Stimulated activated CD4-positive, alpha-beta T cell treated with anti-CD3 and anti-CD28 coated beads, Interleukin-4, amount 100 ng/mL, for 24 hours (primary cell): ENCODE results near the gene TGM1.

Experiments
- DNase-seq: peaks from one replicate; pipeline ENCODE4 v3.0.0-alpha.2; 2020

Gene TGM1

GRCh38 chr14:24291446-24292117 is 28.6 kb upstream of the TGM1 start:
- no peak for DNase-seq

GRCh38 chr14:24290746-24291145 is 27.8 kb upstream of the TGM1 start:
- no peak for DNase-seq

- DNase-seq, result peak; percentile 68
Measured at GRCh38 chr14:24289649-24290280, 26.8 kb upstream of the TGM1 start.

GRCh38 chr14:24286996-24287395 is 24.0 kb upstream of the TGM1 start:
- DNase-seq, result no peak

GRCh38 chr14:24285351-24285750 is 22.4 kb upstream of the TGM1 start:
- DNase-seq, result no peak

GRCh38 chr14:24284501-24285035 is 21.6 kb upstream of the TGM1 start:
- DNase-seq, result no peak

GRCh38 chr14:24283796-24284460 is 21.0 kb upstream of the TGM1 start:
- DNase-seq, result no peak

- no peak for DNase-seq
Measured at GRCh38 chr14:24282736-24283135, 19.8 kb upstream of the TGM1 start.

GRCh38 chr14:24281636-24282035 is 18.7 kb upstream of the TGM1 start:
- DNase-seq, result no peak

- DNase-seq, result no peak
Measured at GRCh38 chr14:24280797-24281460, 18.0 kb upstream of the TGM1 start.

GRCh38 chr14:24279301-24280186 is 16.6 kb upstream of the TGM1 start:
- peak; percentile 65 for DNase-seq

GRCh38 chr14:24278424-24278823 is 15.4 kb upstream of the TGM1 start:
- no peak for DNase-seq

GRCh38 chr14:24277606-24278321 is 14.8 kb upstream of the TGM1 start:
- peak; percentile 12 for DNase-seq

GRCh38 chr14:24277071-24277470 is 14.1 kb upstream of the TGM1 start:
- DNase-seq, result no peak

- DNase-seq, result peak; percentile 70
Measured at GRCh38 chr14:24274101-24274543, 11.1 kb upstream of the TGM1 start.

- DNase-seq, result no peak
Measured at GRCh38 chr14:24273422-24273998, 10.5 kb upstream of the TGM1 start.

GRCh38 chr14:24272467-24272866 is 9.5 kb upstream of the TGM1 start:
- no peak for DNase-seq

- DNase-seq, result no peak
Measured at GRCh38 chr14:24271834-24272263, 8.9 kb upstream of the TGM1 start.

- DNase-seq, result peak; percentile 89
Measured at GRCh38 chr14:24271134-24271833, 8.3 kb upstream of the TGM1 start, which contains the start of gene RABGGTA. TSS of gene RABGGTA (minus strand) at chr14:24271597. CDS start at chr14:24271115, 482 bp downstream.

GRCh38 chr14:24270537-24271133 is 7.7 kb upstream of the TGM1 start:
- DNase-seq, result no peak
